Hepatocyte (in vitro differentiated cells): ENCODE measurements around the gene MEF2C. TPM values are rescaled to one million over a fixed set of nuclear protein-coding genes. Genes with fewer than 3 reads are reported as not detected.

ENCODE experiments used
- DNase-seq: peaks from one replicate; pipeline ENCODE4 v3.0.0-alpha.2; 2016; ENCODE audit warnings: low spot score
- H2AFZ ChIP-seq: fragments of 200-600 bp; sonication (generic); 2 replicates; pipeline ENCODE4 v1.6.0; 2016; ENCODE audit warnings: antibody characterized with exemption, mild to moderate bottlenecking
- H3K27ac ChIP-seq: fragments of 200-600 bp; sonication (generic); 2 replicates; pipeline ENCODE4 v1.5.1; 2016; ENCODE audit warnings: mild to moderate bottlenecking
- H3K27me3 ChIP-seq: fragments of 200-600 bp; sonication (generic); 2 replicates; pipeline ENCODE4 v1.6.1; 2016
- H3K36me3 ChIP-seq: fragments of 200-600 bp; sonication (generic); replicated peaks from 2 replicates; pipeline ENCODE4 v1.5.1; 2016; ENCODE audit warnings: low read depth; ENCODE audit not compliant: insufficient read depth
- H3K4me1 ChIP-seq: fragments of 200-600 bp; sonication (generic); 2 replicates; pipeline ENCODE4 v1.5.1; 2016; ENCODE audit warnings: mild to moderate bottlenecking, moderate library complexity; ENCODE audit not compliant: insufficient read depth
- H3K4me2 ChIP-seq: fragments of 200-600 bp; sonication (generic); 2 replicates; pipeline ENCODE4 v1.6.0; 2016
- H3K4me3 ChIP-seq: fragments of 200-600 bp; sonication (generic); 2 replicates; pipeline ENCODE4 v1.5.1; 2016; ENCODE audit warnings: mild to moderate bottlenecking
- H3K79me2 ChIP-seq: fragments of 200-600 bp; sonication (generic); 2 replicates; pipeline ENCODE4 v1.6.0; 2017; ENCODE audit warnings: mild to moderate bottlenecking
- H3K9me2 ChIP-seq: fragments of 200-600 bp; sonication (generic); replicated peaks from 2 replicates; pipeline ENCODE4 v1.6.0; 2017; ENCODE audit warnings: mild to moderate bottlenecking; ENCODE audit not compliant: insufficient read depth
- H3K9me3 ChIP-seq: fragments of 200-600 bp; sonication (generic); 2 replicates; pipeline ENCODE4 v1.5.1; 2016; ENCODE audit warnings: low read depth, mild to moderate bottlenecking
- H4K20me1 ChIP-seq: fragments of 200-600 bp; sonication (generic); 2 replicates; pipeline ENCODE4 v1.6.0; 2016; ENCODE audit warnings: mild to moderate bottlenecking; ENCODE audit not compliant: insufficient read depth, poor library complexity, severe bottlenecking
- EZH2 ChIP-seq: fragments of 200-600 bp; sonication (generic); IDR thresholded peaks from 2 replicates; pipeline ENCODE4 v1.6.1; 2016; ENCODE audit warnings: antibody characterized with exemption, mild to moderate bottlenecking, borderline replicate concordance
- EZH2phosphoT487 ChIP-seq: fragments of 200-600 bp; sonication (generic); IDR thresholded peaks from one replicate; pipeline ENCODE4 v1.6.1; 2018; ENCODE audit warnings: antibody characterized with exemption, mild to moderate bottlenecking, low read depth, moderate library complexity; ENCODE audit not compliant: unreplicated experiment, severe bottlenecking
- WGBS: methylation state at CpG from one replicate; pipeline ENCODE4 v1.1.6; 2016; ENCODE audit warnings: low lambda C conversion rate; ENCODE audit errors: missing lambda C conversion rate; 5-methylcytosine and 5-hydroxymethylcytosine counted together
- polyA plus RNA-seq: library from polyadenylated mRNA; unstranded; fragments of >200 nt; fragmentation: Nextera tagmentation; extraction: Ambion mirVana; gene quantifications from 2 replicates; pipeline ENCODE4 v1.2.1, GENCODE V29; 2016
- total RNA-seq: library from RNA; depleted of rRNA; stranded (reverse); fragments of >200 nt; gene quantifications from 2 replicates; pipeline ENCODE4 v1.2.3, GENCODE V29; 2014
- TF ChIP-seq, protein P1 (sequence below): fragments of 200-600 bp; sonication (generic); IDR thresholded peaks from 2 replicates; pipeline ENCODE4 v1.5.1; 2016; ENCODE audit warnings: antibody characterized with exemption, mild to moderate bottlenecking; ENCODE audit not compliant: poor library complexity

Gene MEF2C
- total and polyA plus RNA-seq, 2 experiments from 2014 or later: 5.9 to 14.6 TPM

DNA sequence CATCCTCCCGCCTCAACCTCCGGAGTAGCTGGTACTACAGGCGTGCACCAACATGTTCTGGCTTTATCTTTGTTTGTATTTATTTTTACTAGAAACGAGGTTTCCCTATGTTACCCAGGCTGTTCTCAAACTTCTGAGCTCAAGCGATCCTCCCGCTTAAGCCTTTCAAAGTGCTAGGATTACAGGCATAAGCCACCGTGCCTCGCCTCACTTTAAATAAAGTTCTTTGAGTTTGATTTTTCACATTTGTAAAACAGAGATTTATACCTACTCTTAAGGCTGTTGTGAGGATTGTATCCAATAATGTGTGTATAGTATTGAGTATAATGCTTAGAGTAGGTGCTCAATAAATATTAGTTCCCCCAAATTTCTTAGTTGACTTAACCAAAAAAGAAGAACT, 75.7 kb downstream of the MEF2C start:
- 76% methylated on average over 8 of the region's 8 CpGs for WGBS
- H3K4me3 ChIP-seq: no peak overlapping the region
- H4K20me1 ChIP-seq: no peaks in the 10 kb centered on the region
- H3K36me3 ChIP-seq: no peaks in the 10 kb centered on the region
- no peak overlapping the region for H3K4me2 ChIP-seq
- no peaks in the 10 kb centered on the region for H3K79me2 ChIP-seq
- H3K9me3 ChIP-seq: no peaks in the 10 kb centered on the region
- H3K27me3 ChIP-seq: no peaks in the 10 kb centered on the region
- H3K4me1 ChIP-seq: no peaks in the 10 kb centered on the region
- DNase-seq: no peak
- H3K9me2 ChIP-seq: no peaks in the 10 kb centered on the region
- H3K27ac ChIP-seq: no peak overlapping the region
- TF ChIP-seq EZH2: no peak
- H2AFZ ChIP-seq: no peak overlapping the region

DNA sequence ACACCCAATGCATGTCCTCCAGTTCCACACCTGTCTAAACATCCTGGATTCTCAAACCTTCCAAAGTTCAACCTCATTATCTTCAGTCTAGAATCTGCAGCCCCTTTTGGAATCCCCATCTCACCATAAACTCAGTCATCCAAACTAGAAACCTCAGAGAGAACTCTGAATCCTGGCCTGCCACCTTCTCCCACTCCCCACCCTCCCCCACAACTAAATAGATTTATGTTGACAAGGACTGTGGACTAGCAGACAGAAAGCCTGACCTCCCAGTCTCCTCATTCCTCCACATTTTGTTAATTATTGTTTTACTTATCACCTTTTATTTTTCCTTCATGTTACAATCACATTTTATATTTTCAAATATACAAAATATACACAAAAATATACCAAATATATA, 76.6 kb downstream of the MEF2C start:
- H3K27me3 ChIP-seq: no peaks in the 10 kb centered on the region
- H3K27ac ChIP-seq: no peak overlapping the region
- H4K20me1 ChIP-seq: no peaks in the 10 kb centered on the region
- TF ChIP-seq, protein P1, sequence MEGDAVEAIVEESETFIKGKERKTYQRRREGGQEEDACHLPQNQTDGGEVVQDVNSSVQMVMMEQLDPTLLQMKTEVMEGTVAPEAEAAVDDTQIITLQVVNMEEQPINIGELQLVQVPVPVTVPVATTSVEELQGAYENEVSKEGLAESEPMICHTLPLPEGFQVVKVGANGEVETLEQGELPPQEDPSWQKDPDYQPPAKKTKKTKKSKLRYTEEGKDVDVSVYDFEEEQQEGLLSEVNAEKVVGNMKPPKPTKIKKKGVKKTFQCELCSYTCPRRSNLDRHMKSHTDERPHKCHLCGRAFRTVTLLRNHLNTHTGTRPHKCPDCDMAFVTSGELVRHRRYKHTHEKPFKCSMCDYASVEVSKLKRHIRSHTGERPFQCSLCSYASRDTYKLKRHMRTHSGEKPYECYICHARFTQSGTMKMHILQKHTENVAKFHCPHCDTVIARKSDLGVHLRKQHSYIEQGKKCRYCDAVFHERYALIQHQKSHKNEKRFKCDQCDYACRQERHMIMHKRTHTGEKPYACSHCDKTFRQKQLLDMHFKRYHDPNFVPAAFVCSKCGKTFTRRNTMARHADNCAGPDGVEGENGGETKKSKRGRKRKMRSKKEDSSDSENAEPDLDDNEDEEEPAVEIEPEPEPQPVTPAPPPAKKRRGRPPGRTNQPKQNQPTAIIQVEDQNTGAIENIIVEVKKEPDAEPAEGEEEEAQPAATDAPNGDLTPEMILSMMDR: no peak
- TF ChIP-seq EZH2: no peak
- no peaks in the 10 kb centered on the region for H3K9me2 ChIP-seq
- no peak overlapping the region for H3K4me2 ChIP-seq
- no peak overlapping the region for H2AFZ ChIP-seq
- H3K4me3 ChIP-seq: no peak overlapping the region
- no peaks in the 10 kb centered on the region for H3K79me2 ChIP-seq
- DNase-seq: no peak
- no peaks in the 10 kb centered on the region for H3K4me1 ChIP-seq
- no peaks in the 10 kb centered on the region for H3K36me3 ChIP-seq
- no peaks in the 10 kb centered on the region for H3K9me3 ChIP-seq

DNA sequence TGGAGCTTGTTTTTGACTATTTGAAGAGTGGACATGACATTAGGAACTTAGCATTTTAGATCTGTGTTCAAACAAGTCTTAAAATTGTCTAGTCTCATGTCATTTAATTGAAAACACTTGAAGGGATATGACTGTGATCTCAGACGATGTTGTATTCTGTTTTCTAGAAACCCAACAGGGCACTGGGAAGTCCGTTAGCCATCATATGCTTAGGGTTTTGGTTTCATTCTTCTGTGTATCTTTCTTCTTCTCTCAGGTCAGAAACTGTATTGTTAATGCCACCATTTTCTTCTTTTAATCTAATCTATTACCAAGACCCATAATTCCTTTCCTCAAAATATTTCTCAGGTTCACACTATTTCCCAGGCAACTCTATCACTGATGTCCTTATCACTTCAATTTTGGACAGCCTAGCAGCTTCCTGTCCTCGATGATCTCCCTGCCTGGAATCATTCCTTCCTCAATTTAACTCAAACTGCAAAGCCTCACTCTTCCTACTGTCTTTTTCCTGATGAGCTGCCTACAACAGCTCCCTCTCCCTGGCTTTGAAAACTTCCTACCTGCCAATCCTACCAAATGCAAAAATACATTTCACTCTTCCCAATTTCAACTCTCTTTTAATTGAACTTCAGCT, 77.7 kb downstream of the MEF2C start:
- no peak for DNase-seq
- WGBS: 65% methylated on average over 3 of the region's 3 CpGs
- no peak overlapping the region for H3K4me2 ChIP-seq
- no peak overlapping the region for H3K27ac ChIP-seq
- no peak overlapping the region for H2AFZ ChIP-seq
- no peaks in the 10 kb centered on the region for H3K27me3 ChIP-seq
- no peaks in the 10 kb centered on the region for H3K9me3 ChIP-seq
- TF ChIP-seq EZH2phosphoT487 (no peak), EZH2 (no peak)
- TF ChIP-seq, protein P1: no peak
- H3K9me2 ChIP-seq: no peaks in the 10 kb centered on the region
- no peaks in the 10 kb centered on the region for H3K4me1 ChIP-seq
- H3K79me2 ChIP-seq: no peaks in the 10 kb centered on the region
- H3K36me3 ChIP-seq: no peaks in the 10 kb centered on the region
- no peaks in the 10 kb centered on the region for H4K20me1 ChIP-seq
- no peak overlapping the region for H3K4me3 ChIP-seq

DNA sequence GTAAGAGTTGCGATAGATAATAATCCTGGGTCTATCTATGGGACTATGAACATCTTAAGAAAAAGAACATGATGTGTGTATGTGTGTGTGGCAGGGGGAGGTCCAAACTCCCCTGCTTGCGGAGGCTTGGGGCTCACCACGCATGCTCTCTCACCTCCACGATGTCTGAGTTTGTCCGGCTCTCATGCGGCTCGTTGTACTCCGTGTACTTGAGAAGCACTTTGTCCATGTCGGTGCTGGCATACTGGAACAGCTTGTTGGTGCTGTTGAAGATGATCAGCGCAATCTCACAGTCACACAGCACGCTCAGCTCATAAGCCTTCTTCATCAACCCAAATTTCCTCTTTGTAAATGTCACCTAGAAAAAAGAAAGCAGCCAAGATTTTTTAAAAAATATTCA, 78.5 kb downstream of the MEF2C start:
- Histone ChIP-seq H3K79me2 (no peaks in the 10 kb centered on the region), H3K27ac (no peak overlapping the region), H3K4me2 (no peak overlapping the region), H3K4me3 (no peak overlapping the region), H2AFZ (no peak overlapping the region), H3K36me3 (no peaks in the 10 kb centered on the region), H3K9me3 (no peaks in the 10 kb centered on the region), H3K9me2 (no peaks in the 10 kb centered on the region), H4K20me1 (no peaks in the 10 kb centered on the region), H3K4me1 (no peaks in the 10 kb centered on the region), H3K27me3 (no peaks in the 10 kb centered on the region)
- WGBS: 94% methylated on average over 11 of the region's 11 CpGs
- TF ChIP-seq EZH2: no peak
- TF ChIP-seq, protein P1: no peak
- no peak for TF ChIP-seq EZH2phosphoT487
- DNase-seq: no peak
